Central memory CD8-positive, alpha-beta T cell (primary cell): ENCODE measurements around the gene GPR137C.
"Not testable (repeated sequence)": the region's sequence is repeated elsewhere in the genome, so short reads cannot be mapped to it uniquely, and the experiment has no call there.

Source experiments
- ATAC-seq: fragments of 150-1000 bp; cut with Tn5 transposase; replicated peaks from 2 replicates; pipeline ENCODE4 v1.10.0; 2022; ENCODE audit warnings: mild to moderate bottlenecking, moderate FRiP score, moderate number of reproducible peaks; ENCODE audit not compliant: poor library complexity, severe bottlenecking; ENCODE audit errors: extremely low read depth
- DNase-seq, 2 donors: peaks; one replicate each; pipeline ENCODE4 v3.0.0; 2021; ENCODE audit warnings: low spot score in 2 of 2
- H3K27ac Mint-ChIP-seq: one replicate; pipeline ENCODE4 v1.8.0; 2022; ENCODE audit warnings: low read depth, mild to moderate bottlenecking, moderate library complexity, mixed read lengths
- H3K27me3 Mint-ChIP-seq: one replicate; pipeline ENCODE4 v1.8.0; 2022; ENCODE audit warnings: mixed read lengths
- H3K36me3 Mint-ChIP-seq: one replicate; pipeline ENCODE4 v1.8.0; 2022; ENCODE audit warnings: mild to moderate bottlenecking, moderate library complexity, mixed read lengths; ENCODE audit not compliant: insufficient read depth
- H3K4me1 Mint-ChIP-seq: one replicate; pipeline ENCODE4 v1.8.0; 2022; ENCODE audit warnings: mixed read lengths
- H3K4me3 Mint-ChIP-seq: one replicate; pipeline ENCODE4 v1.8.0; 2022; ENCODE audit warnings: mild to moderate bottlenecking, moderate library complexity, mixed read lengths
- H3K9me3 Mint-ChIP-seq: one replicate; pipeline ENCODE4 v1.8.0; 2022; ENCODE audit warnings: mixed read lengths

Gene GPR137C

GRCh38 chr14:52547526-52547925 is 5.1 kb upstream of the GPR137C start:
- Mint-ChIP-seq H3K27me3 (no peaks in the 10 kb centered on the region), H3K9me3 (no peaks in the 10 kb centered on the region), H3K36me3 (peaks cover 6% of the 10 kb centered on the region), H3K4me3 (no peak overlapping the region), H3K4me1 (peaks cover 34% of the 10 kb centered on the region), H3K27ac (no peak overlapping the region)
- no peak for ATAC-seq
- no peak for DNase-seq

GRCh38 chr14:52550661-52551060 is 2.0 kb upstream of the GPR137C start:
- peak overlapping the region; percentile 85 for H3K4me3 Mint-ChIP-seq
- H3K4me1 Mint-ChIP-seq, result peaks cover 38% of the 10 kb centered on the region
- H3K36me3 Mint-ChIP-seq, result peaks cover 14% of the 10 kb centered on the region
- peaks cover 13% of the 10 kb centered on the region for H3K27me3 Mint-ChIP-seq
- DNase-seq, result no peak
- no peak for ATAC-seq
- H3K9me3 Mint-ChIP-seq, result no peaks in the 10 kb centered on the region
- H3K27ac Mint-ChIP-seq, result no peak overlapping the region

DNA sequence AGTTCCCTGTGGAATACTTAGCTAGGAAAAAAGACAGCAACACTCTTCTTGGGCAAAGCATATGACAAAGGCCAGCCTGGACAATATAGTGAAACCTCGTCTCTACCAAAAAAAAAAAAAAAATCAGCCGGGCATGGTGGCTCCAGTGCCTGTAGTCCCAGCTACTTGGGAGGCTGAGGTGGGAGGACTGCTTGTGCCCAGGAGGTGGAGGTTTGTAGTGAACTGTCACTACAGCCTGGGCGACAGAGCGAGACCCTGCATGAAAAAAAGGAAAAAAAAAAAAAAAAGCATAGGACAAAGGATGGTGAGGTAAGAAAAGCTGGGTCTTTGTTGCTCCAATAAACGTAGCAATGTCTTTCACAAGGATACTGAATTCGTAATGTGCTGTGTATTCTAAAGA is 1.4 kb upstream of the GPR137C start:
- peaks cover 14% of the 10 kb centered on the region for H3K36me3 Mint-ChIP-seq
- H3K4me1 Mint-ChIP-seq, result peaks cover 33% of the 10 kb centered on the region
- H3K27ac Mint-ChIP-seq, result peak overlapping the region; percentile 96
- ATAC-seq (no peak), DNase-seq (no peak)
- no peaks in the 10 kb centered on the region for H3K9me3 Mint-ChIP-seq
- peak overlapping the region; percentile 85 for H3K4me3 Mint-ChIP-seq
- H3K27me3 Mint-ChIP-seq, result peaks cover 13% of the 10 kb centered on the region

GRCh38 chr14:52551696-52552062 is 957 bp upstream of the GPR137C start:
- ATAC-seq, result no peak
- Mint-ChIP-seq H3K9me3 (no peaks in the 10 kb centered on the region), H3K4me1 (peaks cover 29% of the 10 kb centered on the region), H3K27me3 (peaks cover 13% of the 10 kb centered on the region), H3K27ac (peak overlapping the region; percentile 96), H3K4me3 (peak overlapping the region; percentile 85), H3K36me3 (peaks cover 13% of the 10 kb centered on the region)
- no peak for DNase-seq

GRCh38 chr14:52553002-52553670 is 500 bp downstream of the GPR137C start:
- peak overlapping the region; percentile 85 for H3K4me3 Mint-ChIP-seq
- H3K27ac Mint-ChIP-seq, result peak overlapping the region; percentile 96
- peaks cover 29% of the 10 kb centered on the region for H3K4me1 Mint-ChIP-seq
- H3K36me3 Mint-ChIP-seq, result peaks cover 11% of the 10 kb centered on the region
- no peaks in the 10 kb centered on the region for H3K9me3 Mint-ChIP-seq
- DNase-seq (peak; percentile 23 to 34), ATAC-seq (peak; percentile 43)
- peaks cover 13% of the 10 kb centered on the region for H3K27me3 Mint-ChIP-seq

- ATAC-seq, result peak; percentile 8
Measured at GRCh38 chr14:52553671-52554575, 1.3 kb downstream of the GPR137C start.

DNA sequence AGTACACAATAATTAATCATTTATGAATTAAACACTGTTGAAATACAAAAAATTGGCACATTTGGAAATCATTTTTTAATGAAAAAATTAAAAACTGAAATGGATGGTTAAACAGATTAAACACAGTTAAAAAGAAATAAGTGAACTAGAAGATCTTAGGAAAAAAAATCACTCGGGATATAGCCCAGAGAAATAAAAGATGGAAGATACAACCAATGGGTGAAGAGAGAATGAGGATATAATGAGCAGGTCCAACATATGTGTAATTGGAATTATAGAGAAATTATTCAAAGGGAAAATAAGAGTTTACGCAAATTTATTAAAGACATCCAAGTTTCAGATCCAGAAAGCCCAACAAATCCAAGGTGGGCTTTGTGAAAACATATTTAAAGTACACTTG is 6.1 kb downstream of the GPR137C start:
- ATAC-seq, result no peak
- no peaks in the 10 kb centered on the region for H3K9me3 Mint-ChIP-seq
- H3K27me3 Mint-ChIP-seq, result peaks cover 24% of the 10 kb centered on the region

More at GRCh38 chr14:52553671-52554575, 1.3 kb downstream of the GPR137C start:
- Mint-ChIP-seq H3K4me1 (peaks cover 29% of the 10 kb centered on the region), H3K27me3 (peaks cover 20% of the 10 kb centered on the region), H3K27ac (peak overlapping the region; percentile 87), H3K4me3 (peak overlapping the region; percentile 85), H3K9me3 (no peaks in the 10 kb centered on the region), H3K36me3 (peaks cover 11% of the 10 kb centered on the region)
- DNase-seq, result peak; percentile 67 to 71

GRCh38 chr14:52563120-52563519 is 10.5 kb downstream of the GPR137C start:
- no peaks in the 10 kb centered on the region for H3K9me3 Mint-ChIP-seq
- peaks cover 25% of the 10 kb centered on the region for H3K27me3 Mint-ChIP-seq
- H3K27ac Mint-ChIP-seq, result no peak overlapping the region
- no peak for ATAC-seq
- H3K36me3 Mint-ChIP-seq, result no peaks in the 10 kb centered on the region
- no peaks in the 10 kb centered on the region for H3K4me1 Mint-ChIP-seq
- no peak overlapping the region for H3K4me3 Mint-ChIP-seq
- no peak for DNase-seq

More for the DNA sequence above, 6.1 kb downstream of the GPR137C start:
- H3K36me3 Mint-ChIP-seq, result peaks cover 4% of the 10 kb centered on the region
- DNase-seq, result no peak
- H3K27ac Mint-ChIP-seq, result no peak overlapping the region
- H3K4me3 Mint-ChIP-seq, result no peak overlapping the region
- peaks cover 4% of the 10 kb centered on the region for H3K4me1 Mint-ChIP-seq

GRCh38 chr14:52568454-52568853 is 15.8 kb downstream of the GPR137C start:
- peaks cover 60% of the 10 kb centered on the region for H3K27me3 Mint-ChIP-seq
- H3K27ac Mint-ChIP-seq, H3K4me1 Mint-ChIP-seq: not testable (repeated sequence)

GRCh38 chr14:52575858-52576257 is 23.2 kb downstream of the GPR137C start:
- no peak for ATAC-seq
- Mint-ChIP-seq H3K4me1 (no peaks in the 10 kb centered on the region), H3K9me3 (peaks cover 22% of the 10 kb centered on the region), H3K4me3 (no peak overlapping the region), H3K36me3 (peaks cover 2% of the 10 kb centered on the region), H3K27me3 (peaks cover 47% of the 10 kb centered on the region), H3K27ac (no peak overlapping the region)
- no peak for DNase-seq

More at GRCh38 chr14:52568454-52568853, 15.8 kb downstream of the GPR137C start:
- ATAC-seq, H3K4me3 Mint-ChIP-seq, DNase-seq, H3K36me3 Mint-ChIP-seq: not testable (repeated sequence)
- H3K9me3 Mint-ChIP-seq, result peaks cover 33% of the 10 kb centered on the region

- Mint-ChIP-seq H3K27ac (no peak overlapping the region), H3K4me1 (no peaks in the 10 kb centered on the region), H3K36me3 (no peaks in the 10 kb centered on the region), H3K4me3 (no peak overlapping the region), H3K9me3 (no peaks in the 10 kb centered on the region), H3K27me3 (peaks cover 23% of the 10 kb centered on the region)
- ATAC-seq (no peak), DNase-seq (no peak)
Measured at GRCh38 chr14:52583544-52583943, 30.9 kb downstream of the GPR137C start.

DNA sequence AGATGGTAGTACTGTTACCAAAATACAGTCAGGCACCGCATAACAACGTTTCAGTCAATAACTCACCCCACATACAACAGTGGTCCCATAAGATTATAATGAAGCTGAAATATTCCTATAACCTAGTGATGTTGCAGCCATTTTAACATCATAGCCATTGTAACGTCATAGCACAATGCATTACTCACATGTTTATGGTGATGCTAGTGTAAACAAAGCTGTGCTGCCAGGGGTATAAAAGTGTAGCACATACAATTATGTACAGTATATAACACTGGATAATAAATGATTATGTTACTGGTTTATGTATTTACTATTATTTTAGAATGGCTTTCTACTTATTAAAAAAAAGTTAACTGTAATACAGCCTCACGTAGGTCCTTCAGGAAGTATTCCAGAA is 37.0 kb downstream of the GPR137C start:
- ATAC-seq, result no peak
- H3K4me1 Mint-ChIP-seq, result no peaks in the 10 kb centered on the region

DNA sequence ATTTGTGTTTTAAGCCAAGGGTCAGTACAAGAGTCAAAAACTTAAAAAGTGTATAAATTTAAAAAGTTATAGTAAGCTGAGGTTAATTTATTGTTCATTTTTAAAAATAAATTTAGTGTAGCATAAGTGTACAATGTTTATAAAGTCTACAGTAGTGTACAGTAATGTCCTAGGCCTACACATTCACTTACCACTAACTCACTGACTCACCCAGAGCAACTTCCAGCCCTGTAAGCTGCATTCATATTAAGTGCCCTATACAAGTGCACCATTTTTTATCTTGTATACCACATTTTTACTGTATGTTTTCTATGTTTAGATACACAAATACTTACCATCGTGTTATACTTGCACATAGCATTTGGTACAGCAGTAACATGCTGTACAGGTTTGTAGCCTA is 37.7 kb downstream of the GPR137C start:
- ATAC-seq, result no peak
- Mint-ChIP-seq H3K36me3 (no peaks in the 10 kb centered on the region), H3K4me1 (no peaks in the 10 kb centered on the region), H3K27ac (no peak overlapping the region), H3K4me3 (no peak overlapping the region), H3K27me3 (peaks cover 16% of the 10 kb centered on the region), H3K9me3 (peaks cover 9% of the 10 kb centered on the region)
- no peak for DNase-seq

More for the DNA sequence above, 37.0 kb downstream of the GPR137C start:
- H3K27me3 Mint-ChIP-seq, result peaks cover 23% of the 10 kb centered on the region
- no peaks in the 10 kb centered on the region for H3K36me3 Mint-ChIP-seq
- no peak for DNase-seq
- H3K9me3 Mint-ChIP-seq, result peaks cover 5% of the 10 kb centered on the region
- no peak overlapping the region for H3K4me3 Mint-ChIP-seq
- H3K27ac Mint-ChIP-seq, result no peak overlapping the region
